Nephron progenitor cell (in vitro differentiated cells): ENCODE data around the gene ZNF750.
A peak's percentile ranks its signal among the peaks of the same experiment; 100 is the strongest.

ENCODE experiments used
- DNase-seq: peaks from one replicate; pipeline ENCODE4 v3.0.0; 2021
- H3K27ac Mint-ChIP-seq: 2 replicates; pipeline ENCODE4 v1.8.0; 2021; ENCODE audit warnings: mild to moderate bottlenecking, moderate library complexity, mixed read lengths
- H3K27me3 Mint-ChIP-seq: 2 replicates; pipeline ENCODE4 v1.8.0; 2021; ENCODE audit warnings: mild to moderate bottlenecking, low read depth, mixed read lengths; ENCODE audit not compliant: poor library complexity
- H3K36me3 Mint-ChIP-seq: 2 replicates; pipeline ENCODE4 v1.8.0; 2021; ENCODE audit warnings: low read depth, mixed read lengths
- H3K4me1 Mint-ChIP-seq: 2 replicates; pipeline ENCODE4 v1.8.0; 2021; ENCODE audit warnings: mixed read lengths
- H3K4me3 Mint-ChIP-seq: 2 replicates; pipeline ENCODE4 v1.8.0; 2021; ENCODE audit warnings: mild to moderate bottlenecking, moderate library complexity, mixed read lengths
- H3K9me3 Mint-ChIP-seq: 2 replicates; pipeline ENCODE4 v1.8.0; 2021; ENCODE audit warnings: mild to moderate bottlenecking, moderate library complexity, mixed read lengths
- CTCF ChIP-seq: fragments of 200-600 bp; sonication (generic); IDR thresholded peaks from 2 replicates; pipeline ENCODE4 v1.5.0; 2021; ENCODE audit warnings: antibody characterized with exemption

ZNF750 gene

GRCh38 chr17:82798752-82799151 lies 41.1 kb downstream of the ZNF750 start:
- DNase-seq = no peak
- peaks cover 36% of the 10 kb centered on the region for H3K9me3 Mint-ChIP-seq
- H3K4me1 Mint-ChIP-seq = peaks cover 14% of the 10 kb centered on the region
- TF ChIP-seq CTCF = no peak
- no peak overlapping the region for H3K27ac Mint-ChIP-seq
- H3K27me3 Mint-ChIP-seq = peaks cover 4% of the 10 kb centered on the region
- H3K4me3 Mint-ChIP-seq = no peak overlapping the region
- H3K36me3 Mint-ChIP-seq = peaks cover 62% of the 10 kb centered on the region

GRCh38 chr17:82797061-82797460 lies 42.8 kb downstream of the ZNF750 start:
- no peak for DNase-seq
- H3K4me3 Mint-ChIP-seq = no peak overlapping the region
- H3K27me3 Mint-ChIP-seq = no peaks in the 10 kb centered on the region
- H3K27ac Mint-ChIP-seq = no peak overlapping the region
- H3K4me1 Mint-ChIP-seq = peaks cover 25% of the 10 kb centered on the region
- TF ChIP-seq CTCF = no peak
- peaks cover 52% of the 10 kb centered on the region for H3K36me3 Mint-ChIP-seq
- peaks cover 24% of the 10 kb centered on the region for H3K9me3 Mint-ChIP-seq

- Mint-ChIP-seq H3K4me1 (peaks cover 32% of the 10 kb centered on the region), H3K9me3 (peaks cover 12% of the 10 kb centered on the region), H3K27ac (peak overlapping the region; percentile 42), H3K36me3 (peaks cover 49% of the 10 kb centered on the region), H3K4me3 (no peak overlapping the region), H3K27me3 (no peaks in the 10 kb centered on the region)
- DNase-seq = no peak
- TF ChIP-seq CTCF = no peak
Measured at GRCh38 chr17:82795615-82796014, 44.2 kb downstream of the ZNF750 start.

GRCh38 chr17:82794781-82795482 lies 44.9 kb downstream of the ZNF750 start:
- DNase-seq = no peak
- H3K4me3 Mint-ChIP-seq = no peak overlapping the region
- TF ChIP-seq CTCF = no peak
- H3K27me3 Mint-ChIP-seq = no peaks in the 10 kb centered on the region
- H3K4me1 Mint-ChIP-seq = peaks cover 33% of the 10 kb centered on the region
- peaks cover 47% of the 10 kb centered on the region for H3K36me3 Mint-ChIP-seq
- H3K27ac Mint-ChIP-seq = peak overlapping the region; percentile 71
- peaks cover 5% of the 10 kb centered on the region for H3K9me3 Mint-ChIP-seq

- Mint-ChIP-seq H3K36me3 (peaks cover 43% of the 10 kb centered on the region), H3K9me3 (no peaks in the 10 kb centered on the region), H3K27ac (peak overlapping the region; percentile 71), H3K4me3 (no peak overlapping the region), H3K27me3 (no peaks in the 10 kb centered on the region), H3K4me1 (peaks cover 39% of the 10 kb centered on the region)
- DNase-seq = no peak
- TF ChIP-seq CTCF = no peak
Measured at GRCh38 chr17:82793974-82794630, 45.7 kb downstream of the ZNF750 start.

- Mint-ChIP-seq H3K27me3 (no peaks in the 10 kb centered on the region), H3K4me1 (peaks cover 55% of the 10 kb centered on the region), H3K27ac (peak overlapping the region; percentile 58), H3K9me3 (no peaks in the 10 kb centered on the region), H3K36me3 (peaks cover 30% of the 10 kb centered on the region), H3K4me3 (no peak overlapping the region)
- no peak for TF ChIP-seq CTCF
- no peak for DNase-seq
Measured at GRCh38 chr17:82791532-82791931, 48.3 kb downstream of the ZNF750 start.
